Retinal pigment epithelial cell (primary cell): ENCODE results near the gene FMO2.
"Not testable (repeated sequence)": the region's sequence is repeated elsewhere in the genome, so short reads cannot be mapped to it uniquely, and the experiment has no call there.

Experiments
- DNase-seq: peaks from one replicate; pipeline ENCODE4 v3.0.0-alpha.2; 2010; ENCODE audit warnings: low read depth
- H3K4me3 ChIP-seq: 2 replicates; pipeline ENCODE4 v1.5.1; 2011; ENCODE audit warnings: mild to moderate bottlenecking, low read length, control low read depth, moderate library complexity
- CTCF ChIP-seq: conservative IDR thresholded peaks from 2 replicates; pipeline ENCODE4 v1.5.1; 2011; ENCODE audit warnings: low read depth, low read length, control low read depth, inconsistent platforms

FMO2 gene

GRCh38 chr1:171222936-171223335, 37.8 kb downstream of the FMO2 start:
- no peak for DNase-seq
- H3K4me3 ChIP-seq, result no peak overlapping the region

DNA sequence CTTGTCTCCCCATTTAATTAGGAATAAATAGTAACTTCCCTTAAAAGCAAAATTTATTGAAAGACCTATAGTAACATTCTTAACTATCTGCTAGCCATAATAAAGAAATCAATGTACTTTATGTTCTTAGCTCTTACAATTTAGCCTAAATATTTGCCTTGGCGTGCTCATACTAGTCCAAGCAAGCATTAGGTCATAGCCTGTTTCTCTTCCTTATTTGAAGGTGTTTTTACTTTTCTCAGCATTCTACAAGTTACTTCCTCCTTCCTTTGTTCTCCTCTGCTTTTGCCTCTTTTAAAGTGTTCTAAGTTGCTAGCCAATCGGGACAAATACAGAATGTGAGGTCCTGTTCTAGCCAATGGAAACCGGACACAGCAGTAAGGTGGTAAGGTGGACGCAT, 39.2 kb downstream of the FMO2 start:
- H3K4me3 ChIP-seq, DNase-seq: not testable (repeated sequence)

More at GRCh38 chr1:171222936-171223335, 37.8 kb downstream of the FMO2 start:
- no peak for TF ChIP-seq CTCF

- no peak for DNase-seq
- TF ChIP-seq CTCF, result peak; percentile 79
- H3K4me3 ChIP-seq, result no peak overlapping the region
These were observed 41.8 kb downstream of the FMO2 start for GRCh38 chr1:171226747-171227370.

DNA sequence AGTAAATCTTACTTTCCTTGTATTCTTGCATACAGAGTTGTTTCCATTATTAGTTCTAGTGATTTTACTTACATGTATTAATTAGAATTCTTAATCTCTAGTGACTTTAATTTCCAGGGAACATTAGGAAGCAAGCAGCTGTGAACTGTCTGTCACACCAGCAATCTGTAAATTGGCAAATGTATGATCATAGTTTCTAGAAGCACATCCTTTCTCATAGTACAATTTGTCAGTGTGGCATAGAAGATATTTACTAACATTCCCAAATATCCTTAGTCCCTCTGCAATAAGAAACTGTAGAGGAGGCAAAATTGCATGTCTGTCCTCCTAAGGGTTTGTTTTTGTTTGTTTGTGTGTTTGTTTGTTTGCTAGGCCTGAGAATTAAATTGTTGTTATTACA, 46.2 kb downstream of the FMO2 start:
- TF ChIP-seq CTCF, result no peak
- DNase-seq, result no peak
- no peak overlapping the region for H3K4me3 ChIP-seq

DNA sequence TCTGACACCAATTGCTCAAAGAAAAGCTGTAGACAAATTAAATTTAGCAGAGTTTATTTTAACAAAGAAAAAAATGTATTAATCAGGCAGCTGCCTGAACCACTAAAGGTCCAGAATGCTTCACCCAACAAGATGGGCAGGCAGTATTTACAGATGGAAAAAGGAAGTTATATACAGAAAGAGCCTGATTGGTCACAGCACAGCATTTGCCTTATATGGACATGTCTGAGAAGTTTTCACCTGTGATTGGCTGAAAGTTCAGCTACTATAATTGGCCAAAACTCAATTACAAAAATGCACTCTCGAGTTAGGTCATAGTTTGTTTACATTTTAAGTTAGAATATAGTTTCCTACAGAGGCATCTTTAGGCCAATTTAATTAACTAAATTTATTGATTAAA, 48.1 kb downstream of the FMO2 start:
- DNase-seq, result no peak
- no peak for TF ChIP-seq CTCF
- H3K4me3 ChIP-seq, result no peak overlapping the region

GRCh38 chr1:171236231-171236630, 51.1 kb downstream of the FMO2 start:
- DNase-seq, H3K4me3 ChIP-seq: not testable (repeated sequence)

- DNase-seq, result no peak
- no peak for TF ChIP-seq CTCF
- no peak overlapping the region for H3K4me3 ChIP-seq
These were observed 58.8 kb downstream of the FMO2 start for GRCh38 chr1:171243878-171244277.

- no peak overlapping the region for H3K4me3 ChIP-seq
- no peak for DNase-seq
- TF ChIP-seq CTCF, result peak; percentile 89
These were observed 60.5 kb downstream of the FMO2 start for GRCh38 chr1:171245458-171246064.
